Left ventricle myocardium superior (tissue), 1 donor: Measurements from ENCODE around the gene FBXL17. TPM values are rescaled to one million over a fixed set of nuclear protein-coding genes. Genes with fewer than 3 reads are reported as not detected.

Source experiments
- ATAC-seq: fragments of 200-7000 bp; cut with Tn5 transposase; one replicate; pipeline ENCODE4 v1.9.1; 2020; ENCODE audit warnings: mild to moderate bottlenecking, moderate library complexity
- DNase-seq: peaks from one replicate; pipeline ENCODE4 v3.0.0-alpha.2; 2020
- intact Hi-C: fragments of 100-400 bp; cut with micrococcal nuclease; formaldehyde crosslinking; loops from one replicate; pipeline ENCODE4 v1.11.0; 2022
- total RNA-seq: library from RNA; stranded (reverse); fragmentation: NEBNext Ultra II Directional; extraction: Animal tissue kit (Norgen Biotek cat#: 25700); gene quantifications from one replicate; pipeline ENCODE4 v1.2.1, GENCODE V29; 2021
- donor health status: DM: no; HTN: yes; CAD: no; lungs with severe emphysema.

Gene FBXL17
- total RNA-seq, 1 donor from 2014 or later = 45.1 TPM

- no peak for ATAC-seq
- DNase-seq = no peak
- intact Hi-C loops = no loop called here
Observed at GRCh38 chr5:108078882-108079281, 303.0 kb downstream of the FBXL17 start.

- DNase-seq = no peak
- ATAC-seq = no peak
- intact Hi-C loops = no loop called here
Observed at GRCh38 chr5:108078345-108078744, 303.6 kb downstream of the FBXL17 start.

GRCh38 chr5:108074626-108075025 is 307.3 kb downstream of the FBXL17 start:
- DNase-seq = no peak
- intact Hi-C loops = no loop called here
- ATAC-seq = no peak

DNA sequence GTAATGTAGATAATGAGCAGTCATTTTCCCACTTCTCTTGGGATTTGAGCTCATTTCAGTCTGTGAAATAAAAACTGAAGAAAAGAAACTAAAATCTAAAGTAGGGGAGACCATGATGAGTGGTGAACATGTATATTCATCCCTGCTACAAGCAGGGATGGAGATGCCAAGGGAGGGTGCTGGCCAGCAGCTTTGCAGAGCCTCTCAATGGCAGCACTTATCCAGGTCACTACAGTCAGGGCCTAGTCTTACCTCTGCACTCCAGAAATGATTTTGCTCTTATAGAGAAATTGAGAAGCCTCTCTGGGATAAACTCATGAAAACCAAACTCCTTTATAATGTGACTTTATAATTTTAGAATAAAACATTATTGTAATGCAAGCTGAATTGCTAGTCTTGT is 317.6 kb downstream of the FBXL17 start:
- DNase-seq (no peak), ATAC-seq (peak; percentile 32)
- intact Hi-C loops = no loop called here

GRCh38 chr5:108061941-108062340 is 320.0 kb downstream of the FBXL17 start:
- DNase-seq (no peak), ATAC-seq (no peak)
- intact Hi-C loops = no loop called here

DNA sequence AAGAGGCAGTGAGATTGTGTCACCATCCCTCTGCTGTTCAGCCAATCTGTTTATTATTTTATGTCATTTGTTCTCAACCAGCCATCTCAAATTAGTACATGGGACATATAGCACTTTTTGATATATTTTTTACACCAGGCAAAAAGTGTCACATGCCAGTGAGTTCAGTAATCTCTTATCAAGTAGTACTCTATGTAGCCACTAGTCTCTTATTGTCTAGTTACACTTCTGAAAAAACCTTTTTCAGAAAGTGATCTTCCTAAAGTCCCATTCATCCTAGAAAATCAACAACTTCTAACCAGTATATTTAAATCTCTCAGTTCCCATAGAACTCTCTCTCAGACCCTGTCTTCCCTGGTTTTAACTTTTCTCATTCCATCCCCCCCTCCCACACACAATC is 321.6 kb downstream of the FBXL17 start:
- intact Hi-C loops = no loop called here
- no peak for ATAC-seq
- no peak for DNase-seq

DNA sequence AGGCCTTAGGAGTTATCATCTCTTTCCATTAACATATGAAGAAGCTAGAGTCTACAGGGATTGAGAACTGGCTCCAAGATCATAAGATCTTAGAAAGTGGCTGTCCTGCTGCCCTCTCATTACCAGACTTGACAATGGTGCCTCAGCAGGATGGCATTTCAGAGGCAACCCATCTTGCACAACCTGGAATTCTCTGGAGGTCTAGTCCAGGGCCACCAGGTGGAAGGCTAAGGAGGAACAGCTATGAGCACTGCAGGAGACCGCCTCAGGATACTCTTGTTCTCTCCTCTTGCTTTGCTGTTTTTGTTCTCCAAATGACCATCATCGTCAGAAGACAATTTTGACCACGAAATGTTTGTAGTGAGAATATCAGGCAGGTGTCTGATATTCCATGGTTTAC is 322.6 kb downstream of the FBXL17 start:
- intact Hi-C loops = no loop called here
- no peak for DNase-seq
- no peak for ATAC-seq

GRCh38 chr5:108054349-108054748 is 327.5 kb downstream of the FBXL17 start:
- intact Hi-C loops = no loop called here
- DNase-seq (no peak), ATAC-seq (no peak)

DNA sequence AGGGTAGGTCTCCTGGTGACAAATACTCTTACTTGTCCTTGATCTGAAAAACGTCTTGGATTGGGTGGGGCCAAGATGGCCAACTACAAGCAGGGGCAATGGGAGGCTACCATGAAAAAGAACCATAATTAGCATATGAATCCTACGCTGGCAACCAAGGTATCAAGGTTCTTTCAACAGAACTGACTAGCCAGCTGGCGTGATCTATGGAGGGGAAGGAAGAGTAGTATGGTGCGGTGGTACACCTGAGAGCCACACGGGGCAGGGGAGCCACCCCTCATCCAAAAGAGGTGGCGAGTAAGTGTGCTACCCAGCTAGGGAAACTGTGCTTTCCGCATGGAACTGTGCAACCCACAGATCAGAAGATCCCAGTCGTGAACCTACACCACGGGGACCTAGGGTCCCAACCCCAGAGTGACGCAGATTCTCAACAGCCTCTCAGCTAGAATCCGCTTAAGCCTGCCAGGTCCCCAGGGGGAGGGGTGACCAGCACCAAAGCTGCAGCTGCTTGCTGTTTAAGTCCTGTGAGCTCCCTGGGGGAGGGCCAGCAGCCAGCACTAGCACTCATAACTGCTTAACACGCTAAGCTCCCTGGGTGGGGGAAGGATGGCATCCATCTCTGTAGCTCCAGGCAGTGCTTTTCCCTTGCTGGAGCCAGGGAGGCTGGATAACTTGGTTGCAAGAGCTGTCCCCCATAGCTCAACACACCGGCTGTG is 334.8 kb downstream of the FBXL17 start:
- intact Hi-C loops = no loop called here
- DNase-seq = peak; percentile 29

DNA sequence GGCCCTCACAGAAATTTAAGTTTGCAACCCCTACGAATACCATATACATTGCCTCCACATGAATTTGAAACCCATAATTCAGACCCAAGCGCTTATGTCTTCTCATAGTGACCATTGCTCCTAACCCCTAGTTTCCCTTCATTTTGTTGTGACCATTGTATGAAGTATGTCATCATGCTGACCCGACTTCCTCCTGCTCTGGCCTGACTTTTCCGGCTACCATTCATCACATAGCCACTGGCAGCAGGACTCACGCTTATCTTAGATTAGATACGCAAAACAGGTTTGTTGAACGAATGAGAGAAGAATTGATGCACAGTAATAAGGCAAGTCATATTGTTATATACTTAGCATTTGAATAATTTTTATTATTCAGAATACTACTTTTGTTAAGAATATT is 345.4 kb downstream of the FBXL17 start:
- intact Hi-C loops = no loop called here
- ATAC-seq = no peak
- DNase-seq = no peak

More for the DNA sequence above, 334.8 kb downstream of the FBXL17 start:
- ATAC-seq = no peak

- no peak for DNase-seq
- intact Hi-C loops = no loop called here
- ATAC-seq = no peak
Observed at GRCh38 chr5:108028883-108029282, 353.0 kb downstream of the FBXL17 start.

DNA sequence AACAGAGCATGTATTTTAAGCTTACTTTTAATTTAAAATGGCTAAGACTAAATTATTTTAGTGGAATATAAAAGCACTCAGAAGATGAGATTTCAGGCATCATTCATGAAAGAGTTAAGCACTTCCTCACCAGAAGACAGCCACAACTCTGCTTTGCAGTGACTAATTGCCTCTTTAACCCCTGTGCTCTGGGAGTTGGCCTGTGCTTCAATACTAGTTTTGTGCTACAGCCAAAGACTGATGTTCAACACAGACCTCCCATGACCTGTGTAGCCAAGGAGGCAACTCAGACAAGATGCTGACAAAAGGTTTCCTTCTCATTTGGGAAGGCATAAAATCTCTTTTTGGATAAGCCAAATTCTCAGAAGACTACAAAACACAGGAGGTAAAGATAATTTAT is 353.5 kb downstream of the FBXL17 start:
- intact Hi-C loops = no loop called here
- ATAC-seq (no peak), DNase-seq (no peak)

- intact Hi-C loops = no loop called here
- DNase-seq = no peak
- no peak for ATAC-seq
Observed at GRCh38 chr5:108025957-108026356, 355.9 kb downstream of the FBXL17 start.

- intact Hi-C loops = no loop called here
- DNase-seq = no peak
- peak; percentile 64 for ATAC-seq
Observed at GRCh38 chr5:108024986-108025385, 356.9 kb downstream of the FBXL17 start.

- DNase-seq = no peak
- intact Hi-C loops = no loop called here
- ATAC-seq = no peak
Observed at GRCh38 chr5:108016101-108016500, 365.8 kb downstream of the FBXL17 start.

DNA sequence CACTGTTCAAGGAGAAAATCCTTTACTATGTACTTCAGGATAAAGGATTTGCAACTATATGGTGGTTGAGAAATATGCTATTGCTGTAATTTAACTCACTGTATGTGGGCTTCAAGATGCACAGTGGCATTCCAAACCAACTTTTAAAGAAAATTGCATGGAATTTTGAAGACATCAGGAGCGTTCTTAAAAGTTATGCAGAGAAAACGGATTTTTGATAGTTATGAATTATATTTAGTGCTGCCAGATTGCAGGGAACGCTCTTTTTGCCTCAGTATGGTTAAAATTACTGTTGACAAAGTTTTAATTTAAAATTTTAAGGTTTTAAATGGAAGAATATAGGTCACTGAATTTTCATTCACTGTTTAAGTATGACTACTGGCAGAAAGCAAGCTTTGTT is 375.1 kb downstream of the FBXL17 start:
- ATAC-seq = no peak
- intact Hi-C loops = no loop called here

DNA sequence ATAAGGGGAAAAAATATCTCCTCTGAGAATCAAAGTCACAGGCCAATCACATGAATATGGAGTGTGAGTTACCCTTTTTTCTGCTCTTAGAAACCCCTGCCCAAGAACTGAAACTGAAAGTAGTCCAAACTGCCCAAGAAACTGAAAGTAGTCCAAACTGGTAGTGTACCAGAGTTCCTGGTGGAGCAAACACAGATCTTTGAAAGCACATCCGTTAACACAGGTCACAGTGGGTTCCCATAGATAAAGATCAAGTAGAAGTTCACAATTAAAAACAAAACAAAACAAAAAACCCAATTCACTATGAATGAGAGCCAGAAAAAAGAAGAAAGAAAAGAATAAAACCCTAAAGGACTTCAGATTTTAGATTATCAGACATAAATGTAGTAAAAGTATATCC is 378.7 kb downstream of the FBXL17 start:
- intact Hi-C loops = no loop called here
- ATAC-seq (peak; percentile 32), DNase-seq (no peak)

More for the DNA sequence above, 375.1 kb downstream of the FBXL17 start:
- no peak for DNase-seq

DNA sequence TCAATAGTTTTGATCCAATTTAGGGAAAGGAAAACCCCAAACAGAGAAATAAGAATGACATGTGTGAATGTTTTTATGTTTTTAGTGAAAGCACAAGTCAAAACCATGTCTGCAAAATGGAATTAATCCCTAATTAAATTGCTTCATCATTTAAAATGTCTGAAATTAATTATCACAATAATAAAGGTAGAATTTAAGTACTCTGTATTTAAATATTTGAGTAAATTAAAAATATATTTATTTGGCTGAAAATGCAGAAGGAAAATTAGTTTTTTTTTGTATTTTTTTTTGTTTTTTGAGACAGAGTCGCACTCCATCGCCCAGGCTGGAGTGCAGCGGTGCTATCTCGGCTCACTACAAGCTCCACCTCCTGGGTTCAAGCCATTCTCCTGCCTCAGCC is 380.7 kb downstream of the FBXL17 start:
- no peak for DNase-seq
- intact Hi-C loops = no loop called here
- no peak for ATAC-seq

DNA sequence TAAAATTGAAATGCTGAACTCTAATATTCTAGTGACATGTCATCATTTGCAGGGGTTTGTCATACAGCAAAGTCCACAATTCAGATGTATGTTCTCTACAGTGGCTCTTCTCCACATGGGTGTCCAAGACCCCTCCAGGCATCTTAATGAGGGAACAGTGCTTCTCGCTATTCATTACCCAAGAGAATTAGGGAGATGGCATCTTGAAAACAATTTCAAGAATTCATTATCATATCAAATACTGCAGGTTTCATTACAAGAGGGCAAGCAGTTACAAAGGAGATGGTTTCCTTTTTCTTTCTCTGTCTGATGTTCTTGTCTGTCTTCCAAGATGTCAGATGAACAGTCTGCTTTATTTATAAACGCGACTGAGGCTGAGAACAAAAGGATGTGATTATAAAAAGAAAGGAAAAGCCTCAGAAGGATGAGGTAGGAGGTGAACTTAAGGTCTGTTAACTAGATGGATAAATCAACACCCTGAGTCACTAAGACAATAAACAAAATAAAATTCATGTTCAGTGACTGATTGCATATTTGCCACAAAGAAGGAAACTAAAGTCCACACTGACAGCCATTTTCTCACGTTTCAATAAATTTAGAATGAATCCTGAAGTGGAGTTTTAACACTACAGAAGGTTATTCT is 384.4 kb downstream of the FBXL17 start:
- DNase-seq (no peak), ATAC-seq (no peak)
- intact Hi-C loops = no loop called here

- intact Hi-C loops = no loop called here
- ATAC-seq (no peak), DNase-seq (no peak)
Observed at GRCh38 chr5:107993341-107993740, 388.6 kb downstream of the FBXL17 start.
